ENCODE data around the gene TMEM237. TPM values are rescaled to one million over a fixed set of nuclear protein-coding genes. Genes with fewer than 3 reads are reported as not detected.

TMEM237 gene
- total and polyA plus RNA-seq, 10 donors = 3.0 to 12.7 (median 6.3) TPM

GRCh38 chr2:201678401-201678800 lies 35.1 kb upstream of the TMEM237 start:
- peaks cover 0 to 5% (median 0%) of the 10 kb centered on the region in 7 donors for H3K27me3 ChIP-seq (replicated peaks in 1 of 7)
- no peaks in the 10 kb centered on the region for H3K36me3 ChIP-seq
- H3K9me3 ChIP-seq = no peaks in the 10 kb centered on the region
- H3K27ac ChIP-seq = no peak overlapping the region
- TF ChIP-seq POLR2AphosphoS5 (IDR thresholded peaks at IDR 0.05) (no peak), CTCF (IDR thresholded peaks at IDR 0.05 in 8 of 11, conservative IDR thresholded peaks at IDR 0.05 in 3 of 11) (no peak), POLR2A (IDR thresholded peaks at IDR 0.05) (no peak)
- intact Hi-C loops (cut with DNase I; ENCODE audit: low total_unique reads) = no loop called here
- H3K4me3 ChIP-seq = no peak overlapping the region
- no peaks in the 10 kb centered on the region for H3K4me1 ChIP-seq
- 69 to 85% (median 72%) methylated on average over 6 of the region's 6 CpGs for WGBS, 5 donors
- DNase-seq = no peak

- Histone ChIP-seq H3K36me3 (no peaks in the 10 kb centered on the region), H3K27me3 (replicated peaks in 1 of 7) (no peaks in the 10 kb centered on the region), H3K9me3 (peaks cover 0 to 4% (median 0%) of the 10 kb centered on the region in 8 donors), H3K4me1 (no peaks in the 10 kb centered on the region), H3K27ac (no peak overlapping the region), H3K4me3 (no peak overlapping the region)
- no peak for DNase-seq
- TF ChIP-seq POLR2A (IDR thresholded peaks at IDR 0.05) (no peak), CTCF (IDR thresholded peaks at IDR 0.05 in 8 of 11, conservative IDR thresholded peaks at IDR 0.05 in 3 of 11) (no peak), POLR2AphosphoS5 (IDR thresholded peaks at IDR 0.05) (no peak)
- WGBS, 5 donors = 65 to 86% (median 84%) methylated on average over 4 of the region's 4 CpGs
- intact Hi-C loops (cut with DNase I; ENCODE audit: low total_unique reads) = no loop called here
Measured at GRCh38 chr2:201675454-201675853, 32.2 kb upstream of the TMEM237 start.

GRCh38 chr2:201674794-201675193 lies 31.5 kb upstream of the TMEM237 start:
- no peak overlapping the region for H3K27ac ChIP-seq
- H3K4me1 ChIP-seq = no peaks in the 10 kb centered on the region
- no peak overlapping the region for H3K4me3 ChIP-seq
- intact Hi-C loops (cut with DNase I; ENCODE audit: low total_unique reads) = no loop called here
- H3K36me3 ChIP-seq = no peaks in the 10 kb centered on the region
- TF ChIP-seq CTCF (IDR thresholded peaks at IDR 0.05 in 8 of 11, conservative IDR thresholded peaks at IDR 0.05 in 3 of 11) = no peak
- no peak for TF ChIP-seq POLR2AphosphoS5 (IDR thresholded peaks at IDR 0.05)
- TF ChIP-seq POLR2A (IDR thresholded peaks at IDR 0.05) = no peak
- WGBS, 5 donors = 81 to 87% (median 85%) methylated on average over 3 of the region's 3 CpGs
- no peaks in the 10 kb centered on the region for H3K27me3 ChIP-seq (replicated peaks in 1 of 7)
- peaks cover 0 to 4% (median 0%) of the 10 kb centered on the region in 8 donors for H3K9me3 ChIP-seq
- no peak for DNase-seq

GRCh38 chr2:201674298-201674697 lies 31.0 kb upstream of the TMEM237 start:
- intact Hi-C loops (cut with DNase I; ENCODE audit: low total_unique reads) = no loop called here
- WGBS, 5 donors = 59 to 74% (median 69%) methylated on average over 3 of the region's 3 CpGs
- Histone ChIP-seq H3K4me3 (no peak overlapping the region), H3K27me3 (replicated peaks in 1 of 7) (no peaks in the 10 kb centered on the region), H3K9me3 (peaks cover 0 to 4% (median 0%) of the 10 kb centered on the region in 8 donors), H3K36me3 (no peaks in the 10 kb centered on the region), H3K4me1 (no peaks in the 10 kb centered on the region), H3K27ac (no peak overlapping the region)
- DNase-seq = no peak
- TF ChIP-seq POLR2AphosphoS5 (IDR thresholded peaks at IDR 0.05) (no peak), CTCF (IDR thresholded peaks at IDR 0.05 in 8 of 11, conservative IDR thresholded peaks at IDR 0.05 in 3 of 11) (no peak), POLR2A (IDR thresholded peaks at IDR 0.05) (no peak)
